NCI-H345 treated with DMSO at 0.1 percent for 48 hours (cell line): ENCODE measurements around the gene MAGEC1.
"Not testable (repeated sequence)": the region's sequence is repeated elsewhere in the genome, so short reads cannot be mapped to it uniquely, and the experiment has no call there.

Experiments used
- DNase-seq: peaks from one replicate; lab custom pipeline; 2025; ENCODE audit not compliant: unreplicated experiment; lab: John Stamatoyannopoulos, UW

The MAGEC1 gene, protein sequence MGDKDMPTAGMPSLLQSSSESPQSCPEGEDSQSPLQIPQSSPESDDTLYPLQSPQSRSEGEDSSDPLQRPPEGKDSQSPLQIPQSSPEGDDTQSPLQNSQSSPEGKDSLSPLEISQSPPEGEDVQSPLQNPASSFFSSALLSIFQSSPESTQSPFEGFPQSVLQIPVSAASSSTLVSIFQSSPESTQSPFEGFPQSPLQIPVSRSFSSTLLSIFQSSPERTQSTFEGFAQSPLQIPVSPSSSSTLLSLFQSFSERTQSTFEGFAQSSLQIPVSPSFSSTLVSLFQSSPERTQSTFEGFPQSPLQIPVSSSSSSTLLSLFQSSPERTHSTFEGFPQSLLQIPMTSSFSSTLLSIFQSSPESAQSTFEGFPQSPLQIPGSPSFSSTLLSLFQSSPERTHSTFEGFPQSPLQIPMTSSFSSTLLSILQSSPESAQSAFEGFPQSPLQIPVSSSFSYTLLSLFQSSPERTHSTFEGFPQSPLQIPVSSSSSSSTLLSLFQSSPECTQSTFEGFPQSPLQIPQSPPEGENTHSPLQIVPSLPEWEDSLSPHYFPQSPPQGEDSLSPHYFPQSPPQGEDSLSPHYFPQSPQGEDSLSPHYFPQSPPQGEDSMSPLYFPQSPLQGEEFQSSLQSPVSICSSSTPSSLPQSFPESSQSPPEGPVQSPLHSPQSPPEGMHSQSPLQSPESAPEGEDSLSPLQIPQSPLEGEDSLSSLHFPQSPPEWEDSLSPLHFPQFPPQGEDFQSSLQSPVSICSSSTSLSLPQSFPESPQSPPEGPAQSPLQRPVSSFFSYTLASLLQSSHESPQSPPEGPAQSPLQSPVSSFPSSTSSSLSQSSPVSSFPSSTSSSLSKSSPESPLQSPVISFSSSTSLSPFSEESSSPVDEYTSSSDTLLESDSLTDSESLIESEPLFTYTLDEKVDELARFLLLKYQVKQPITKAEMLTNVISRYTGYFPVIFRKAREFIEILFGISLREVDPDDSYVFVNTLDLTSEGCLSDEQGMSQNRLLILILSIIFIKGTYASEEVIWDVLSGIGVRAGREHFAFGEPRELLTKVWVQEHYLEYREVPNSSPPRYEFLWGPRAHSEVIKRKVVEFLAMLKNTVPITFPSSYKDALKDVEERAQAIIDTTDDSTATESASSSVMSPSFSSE

GRCh38 chrX:141903400-141904155, at the start of gene MAGEC1:
TSS of gene MAGEC1 (plus strand) at chrX:141903894. CDS start at chrX:141905073, 1,179 bp downstream.
- DNase-seq, result no peak

- DNase-seq, result no peak
These were observed 46.2 kb upstream of the MAGEC1 start for GRCh38 chrX:141857479-141857878.

DNA sequence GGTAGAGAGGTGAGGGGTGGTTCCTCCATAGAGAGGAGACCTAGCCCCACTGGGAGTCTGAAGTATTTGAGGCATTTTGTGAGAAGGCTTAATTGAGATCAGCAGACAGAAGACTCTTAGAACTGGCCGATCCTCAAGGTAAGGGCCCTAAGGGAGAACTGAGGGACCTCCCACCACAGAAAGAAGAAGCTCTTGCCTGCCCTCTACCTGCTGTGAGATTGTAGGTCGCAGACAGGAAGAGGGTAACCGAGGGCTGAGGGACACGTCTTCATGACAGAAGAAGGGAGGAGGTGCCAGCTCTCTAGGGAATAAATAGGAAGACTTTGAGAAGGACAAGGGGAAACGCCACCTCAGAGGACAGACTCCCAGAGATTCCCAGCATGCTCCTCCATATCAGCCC, 24.1 kb upstream of the MAGEC1 start:
- DNase-seq, result no peak

DNA sequence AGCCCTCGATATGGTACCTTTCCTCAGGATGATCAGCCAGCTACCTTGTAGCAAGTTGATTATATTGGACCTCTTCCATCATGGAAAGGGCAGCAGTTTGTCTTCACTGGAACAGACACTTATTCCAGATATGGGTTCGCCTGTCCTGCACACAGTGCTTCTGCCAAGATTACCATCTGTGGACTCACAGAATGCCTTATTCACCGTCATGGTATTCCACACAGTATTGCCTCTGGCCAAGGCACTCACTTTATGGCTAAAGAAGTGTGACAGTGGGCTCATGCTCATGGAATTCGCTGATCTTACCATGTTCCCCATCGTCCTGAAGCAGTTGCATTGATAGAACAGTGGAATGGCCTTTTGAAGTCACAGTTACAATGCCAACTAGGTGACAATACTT, 14.9 kb upstream of the MAGEC1 start:
- not testable (repeated sequence) for DNase-seq

DNA sequence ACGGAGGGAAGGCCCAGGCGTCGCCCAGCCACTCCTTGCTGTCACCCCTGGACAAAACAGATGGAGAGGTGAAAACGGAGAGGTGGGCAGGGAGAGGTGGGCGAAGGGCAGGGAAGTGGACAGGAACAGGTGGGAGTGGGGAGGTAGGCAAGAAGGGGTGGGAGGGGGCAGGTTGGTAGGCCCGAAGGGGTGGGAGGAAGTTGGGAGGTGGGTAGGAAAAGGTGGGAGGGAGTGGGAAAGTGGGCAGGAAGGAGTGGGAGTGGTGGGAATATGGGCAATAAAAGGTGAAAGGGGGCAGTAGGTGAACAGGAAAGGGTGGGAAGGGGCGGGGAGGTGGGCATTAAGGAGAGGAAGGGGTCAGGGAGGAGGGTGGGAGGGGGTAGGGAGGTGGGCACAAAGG, 9.0 kb upstream of the MAGEC1 start:
- no peak for DNase-seq

- DNase-seq, result no peak
These were observed 6.0 kb upstream of the MAGEC1 start for GRCh38 chrX:141897690-141898089.

- no peak for DNase-seq
These were observed 1.3 kb upstream of the MAGEC1 start for GRCh38 chrX:141902366-141902765.

GRCh38 chrX:141904262-141904661, 568 bp downstream of the MAGEC1 start:
- no peak for DNase-seq

GRCh38 chrX:141917801-141918200, 14.1 kb downstream of the MAGEC1 start:
- DNase-seq, result no peak

DNA sequence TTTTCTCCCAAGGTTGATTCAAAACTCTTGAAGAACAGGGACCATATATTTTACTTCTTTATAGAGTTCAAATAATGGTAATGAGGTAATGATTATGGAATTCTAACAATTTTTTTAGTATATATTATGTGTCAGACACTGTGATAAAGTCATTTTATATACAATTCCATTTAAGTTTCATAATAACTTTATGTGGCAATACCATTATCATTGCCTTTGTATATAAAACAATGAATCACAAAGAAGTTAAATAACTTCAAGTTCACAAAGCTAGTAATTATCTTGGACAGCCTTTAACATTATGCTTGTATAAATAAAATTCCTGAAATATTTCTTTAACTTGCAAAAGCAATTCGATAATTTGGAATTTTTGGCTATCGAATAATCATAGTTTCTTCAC, 20.6 kb downstream of the MAGEC1 start:
- no peak for DNase-seq

GRCh38 chrX:141928432-141928831, 24.7 kb downstream of the MAGEC1 start:
- DNase-seq, result no peak

DNA sequence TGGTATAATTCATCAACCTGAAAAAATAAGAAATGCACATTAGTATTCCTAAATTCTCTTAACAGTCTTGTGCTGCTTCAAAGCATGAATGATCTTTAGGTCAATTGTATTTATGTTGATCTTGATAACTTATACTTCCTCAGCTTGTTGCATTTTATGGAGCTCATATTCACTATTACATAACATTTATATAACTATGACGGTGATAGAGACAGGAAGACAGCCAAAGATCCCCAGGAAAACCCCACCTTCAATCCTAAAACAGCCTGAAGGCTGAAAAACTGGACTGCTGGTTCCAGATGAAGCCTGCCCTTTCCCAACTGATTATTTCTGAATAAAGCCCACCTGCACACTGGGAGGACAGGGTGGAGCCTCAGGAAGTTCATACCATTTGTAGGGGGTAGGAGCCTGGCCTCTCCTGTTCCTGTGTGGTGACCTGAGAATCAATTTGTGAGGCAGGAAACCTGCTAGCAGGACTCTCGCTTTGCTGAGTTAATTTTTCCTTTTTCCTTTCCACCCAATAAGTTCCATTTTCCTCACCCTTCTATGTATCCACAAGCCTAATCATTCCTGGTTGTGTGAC, 30.5 kb downstream of the MAGEC1 start:
- no peak for DNase-seq

DNA sequence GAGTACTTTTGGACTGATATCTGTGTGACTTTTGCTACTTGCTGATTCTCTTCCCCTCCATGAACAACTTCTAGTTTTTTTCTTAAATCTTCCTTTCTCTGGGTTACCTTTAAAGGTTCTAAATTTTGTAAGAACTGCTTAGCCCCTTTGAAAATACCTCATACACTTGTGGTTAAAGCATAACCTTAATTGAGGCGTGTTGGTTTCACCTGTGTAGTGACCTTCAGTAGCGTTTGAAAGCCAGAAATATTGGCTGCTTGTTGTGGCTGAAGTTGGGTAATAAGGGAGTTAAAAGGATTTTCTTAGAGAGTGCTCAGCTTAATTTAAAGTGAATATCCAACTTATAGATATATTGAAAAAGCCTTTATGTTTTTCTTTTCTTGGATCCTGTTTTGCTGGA, 32.0 kb downstream of the MAGEC1 start:
- DNase-seq, result no peak

GRCh38 chrX:141936080-141936479, 32.4 kb downstream of the MAGEC1 start:
- DNase-seq, result no peak

GRCh38 chrX:141941234-141941633, 37.5 kb downstream of the MAGEC1 start:
- DNase-seq, result no peak

GRCh38 chrX:141945426-141945825, 41.7 kb downstream of the MAGEC1 start:
- DNase-seq, result no peak

DNA sequence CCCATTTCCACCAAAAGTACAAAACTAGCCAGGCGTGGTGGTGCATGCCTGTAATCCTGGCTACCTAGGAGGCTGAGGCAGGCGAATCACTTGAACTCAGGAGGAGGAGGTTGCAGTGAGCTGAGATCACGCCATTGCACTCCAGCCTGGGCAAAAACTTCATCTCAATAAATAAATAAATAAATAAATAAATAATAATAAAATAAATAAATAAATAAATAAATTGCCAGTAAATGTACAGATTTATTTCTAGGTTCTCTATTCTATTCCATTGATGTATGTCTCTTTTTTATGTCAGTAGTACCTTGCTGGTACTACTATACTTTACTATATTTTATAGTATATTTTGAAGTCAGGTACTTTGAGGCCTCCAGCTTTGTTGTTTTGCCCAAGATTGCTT, 43.7 kb downstream of the MAGEC1 start:
- no peak for DNase-seq

DNA sequence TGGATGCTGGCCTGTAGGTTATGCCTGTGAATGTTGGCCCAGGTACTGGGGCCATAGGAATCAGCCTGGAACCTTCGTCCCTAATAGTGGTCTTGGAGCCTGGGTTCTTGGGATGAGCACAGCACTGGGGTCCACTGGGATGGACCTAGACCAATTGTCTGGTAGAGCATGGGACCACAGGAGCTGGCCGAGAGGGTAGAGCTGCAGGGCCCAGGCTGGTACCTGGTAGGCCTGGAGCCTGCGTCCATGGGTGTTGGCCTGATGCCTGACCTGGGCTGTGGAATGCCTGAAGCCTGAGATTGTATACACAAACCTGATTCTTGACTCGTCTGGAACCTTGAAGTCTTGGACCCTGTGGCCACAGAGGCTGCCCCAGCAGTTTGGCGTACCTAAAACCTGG, 48.9 kb downstream of the MAGEC1 start:
- DNase-seq, result no peak

- no peak for DNase-seq
These were observed 55.0 kb downstream of the MAGEC1 start for GRCh38 chrX:141958675-141959074.
